ENCODE results near the gene MKLN1.

MKLN1 gene

DNA sequence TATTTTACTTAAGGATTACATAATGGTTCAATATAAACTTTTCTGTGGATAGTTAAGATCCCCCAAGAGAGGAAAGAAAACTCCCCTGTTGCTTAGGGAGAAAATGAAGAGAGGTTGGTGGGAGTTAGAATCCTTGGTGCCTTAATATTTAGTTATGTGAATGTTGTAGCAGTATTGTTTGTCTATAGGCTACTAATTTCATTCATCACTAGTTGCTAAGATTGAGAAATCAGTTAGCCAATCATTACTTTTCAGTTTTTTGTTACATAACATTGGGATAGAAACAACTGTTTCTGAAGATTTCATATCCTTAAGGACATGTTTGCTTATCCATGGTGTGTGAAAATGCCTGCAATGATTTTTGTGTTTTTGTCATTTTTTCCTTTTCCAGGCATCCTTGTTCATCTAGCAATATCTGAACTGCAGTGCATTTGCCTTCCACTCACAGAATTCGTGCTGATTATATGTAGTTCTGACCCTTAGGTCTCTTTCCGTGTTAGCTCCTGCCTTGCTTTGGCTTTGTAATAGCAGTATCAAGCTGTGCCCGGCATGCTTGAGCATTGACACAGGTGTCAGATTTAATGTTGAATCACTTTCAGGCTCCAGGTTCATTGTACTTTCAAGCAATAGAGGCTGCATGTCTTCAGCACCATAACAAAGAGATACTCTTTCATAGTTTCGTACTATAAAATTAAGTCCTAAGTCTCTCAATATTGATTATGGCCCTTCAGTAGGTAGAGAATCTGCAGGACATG lies 143.8 kb downstream of the MKLN1 start:
- no peak for DNase-seq

DNA sequence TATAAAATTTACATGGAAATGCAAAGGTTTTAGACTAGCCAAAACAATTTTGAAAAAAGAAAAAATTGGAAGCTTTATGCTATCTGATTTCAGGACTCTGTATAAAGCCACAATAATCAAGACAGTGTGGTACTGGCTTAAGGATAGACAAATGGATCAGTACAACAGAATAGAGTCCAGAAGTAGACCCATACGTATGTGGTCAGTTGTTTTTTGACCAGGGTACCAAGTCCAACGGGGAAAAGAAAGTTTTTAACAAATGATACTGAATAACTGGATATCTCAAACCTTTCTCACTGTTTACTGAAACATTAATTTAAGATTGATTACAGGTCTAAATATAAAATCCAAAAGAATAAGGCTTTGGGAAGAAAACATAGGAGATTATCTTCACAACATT lies 149.1 kb downstream of the MKLN1 start:
- DNase-seq: no peak

DNA sequence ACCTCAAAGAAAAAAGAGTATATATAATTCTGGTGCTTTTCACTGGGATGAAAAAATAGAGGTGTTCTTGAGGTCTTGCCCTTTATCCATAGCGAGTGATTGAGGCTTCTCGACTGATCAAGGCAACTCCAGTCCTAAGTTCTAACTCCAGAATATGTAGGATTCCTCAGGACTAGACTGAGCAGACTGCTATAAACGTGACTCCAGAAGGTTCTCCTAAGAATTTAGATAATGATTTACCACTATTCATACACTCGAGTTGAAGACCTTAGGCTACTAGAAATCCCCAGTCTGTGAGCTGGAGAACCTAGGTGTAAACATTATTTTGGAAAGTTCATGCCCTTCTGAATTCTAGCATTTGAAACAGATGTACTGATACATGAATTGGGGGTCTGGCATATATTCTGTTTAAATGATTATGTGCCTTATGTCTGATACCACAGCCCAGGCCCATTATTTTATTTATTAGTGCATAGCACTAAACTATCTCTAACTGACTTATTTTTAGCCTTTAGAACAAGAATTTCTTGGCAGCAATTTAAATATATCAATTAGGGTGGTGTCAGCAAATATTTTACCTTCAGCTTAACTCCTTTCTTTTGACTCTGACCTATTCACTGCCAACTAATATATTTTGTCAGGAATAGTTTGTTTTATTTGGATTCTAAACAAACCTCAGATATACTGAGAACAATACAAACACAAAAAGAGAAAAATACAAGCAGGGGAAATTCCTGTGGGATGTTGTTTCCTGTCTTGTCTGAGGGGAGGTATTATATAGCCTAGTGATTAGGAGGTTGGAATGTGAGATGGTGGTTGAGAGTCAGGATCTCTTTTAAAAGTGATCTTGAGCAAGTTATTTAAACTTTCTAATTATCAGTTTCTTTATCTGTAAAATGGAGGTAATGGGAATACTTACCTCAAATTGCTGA lies 153.0 kb downstream of the MKLN1 start:
- no peak for DNase-seq

DNA sequence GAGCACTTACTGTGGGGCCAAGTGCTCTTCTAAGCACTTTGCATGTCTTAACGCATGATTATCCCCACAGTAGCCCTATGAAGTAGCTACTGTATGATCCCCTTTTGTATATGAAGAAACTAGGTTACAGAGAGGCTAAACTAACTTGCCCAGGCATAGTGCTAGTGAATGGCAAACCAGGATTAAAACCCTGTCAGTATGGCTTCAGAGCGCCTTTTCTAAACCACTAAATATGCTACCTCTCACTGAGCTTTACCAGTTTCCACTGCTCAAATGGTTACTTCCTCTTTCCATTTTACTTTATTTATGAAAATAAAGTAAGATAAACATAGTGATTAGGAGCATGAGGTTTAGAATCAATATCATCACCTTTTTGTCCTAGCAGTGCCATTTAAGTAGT lies 155.1 kb downstream of the MKLN1 start:
- no peak for DNase-seq

DNA sequence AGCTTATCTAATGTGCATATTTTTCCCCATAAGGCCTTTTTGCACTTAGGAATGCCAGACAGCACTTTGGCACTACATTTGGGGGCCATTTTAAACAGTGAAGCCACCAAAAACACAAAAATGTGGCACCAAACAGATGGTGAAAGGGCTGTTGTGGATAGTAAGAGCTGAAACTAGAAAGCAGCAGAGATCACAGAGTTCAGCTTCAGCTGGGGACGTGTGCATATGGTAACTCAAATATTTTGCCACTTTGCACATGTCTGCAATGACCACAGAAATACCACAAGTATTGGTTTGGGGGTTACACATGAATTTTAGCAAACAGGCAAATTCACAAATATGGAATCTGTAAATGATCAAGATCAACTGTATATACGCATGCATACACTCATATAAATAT lies 155.9 kb downstream of the MKLN1 start:
- no peak for DNase-seq

DNA sequence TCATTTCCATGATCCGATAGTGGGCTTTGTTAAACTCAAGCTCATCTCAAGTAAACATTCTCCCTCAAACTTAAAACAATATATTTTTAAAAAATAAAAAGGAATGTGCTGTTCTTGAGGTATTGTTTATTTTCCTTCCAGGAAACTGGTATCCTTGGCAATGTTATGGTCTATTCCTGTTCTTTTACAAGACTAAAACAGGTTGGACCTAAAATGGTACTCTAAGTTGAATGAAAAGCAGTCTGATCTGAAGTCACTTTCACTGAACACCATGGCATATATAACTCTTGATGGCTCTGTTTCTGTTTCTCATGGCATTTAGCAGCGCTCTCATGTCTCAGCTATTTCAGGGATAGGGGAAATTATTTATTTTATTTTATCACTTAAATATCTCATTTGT lies 158.7 kb downstream of the MKLN1 start:
- no peak for DNase-seq

DNA sequence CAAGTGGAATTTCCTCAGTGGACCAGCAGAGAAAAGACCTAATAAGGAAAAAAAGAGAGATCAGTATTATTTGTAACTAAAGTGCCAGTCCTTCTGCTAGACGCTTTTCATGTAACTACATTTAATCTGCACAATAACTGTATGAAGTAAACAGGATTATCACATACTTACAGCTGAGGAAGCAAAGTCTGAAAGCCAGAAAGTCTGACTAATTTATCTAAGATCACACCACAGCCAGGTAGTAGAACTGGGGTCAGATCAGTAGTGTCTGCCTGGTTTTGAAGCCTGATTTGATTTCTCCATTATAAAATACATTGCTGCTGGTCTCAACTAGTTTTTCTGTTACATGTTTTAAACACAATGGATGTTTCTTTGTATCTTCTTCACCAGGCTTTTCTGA lies 159.5 kb downstream of the MKLN1 start:
- DNase-seq: no peak

DNA sequence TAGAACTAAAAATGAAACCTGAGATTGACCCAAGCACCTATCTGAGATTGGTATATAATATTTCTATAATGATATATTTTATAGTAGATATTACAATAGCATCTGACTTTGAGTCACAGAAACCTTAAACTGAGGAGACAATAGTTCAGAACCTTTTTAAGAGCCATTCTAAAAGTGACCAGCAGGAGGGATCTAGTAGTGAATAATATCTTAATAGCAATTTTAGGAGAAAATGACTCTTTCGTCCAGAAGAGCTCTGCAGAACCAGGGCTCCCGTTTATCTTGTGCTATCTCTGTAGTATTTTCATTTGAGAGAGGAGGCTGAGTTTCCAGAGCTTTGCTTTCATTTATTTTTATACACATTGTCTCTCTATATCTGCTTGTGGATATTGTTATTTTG lies 160.7 kb downstream of the MKLN1 start:
- no peak for DNase-seq

DNA sequence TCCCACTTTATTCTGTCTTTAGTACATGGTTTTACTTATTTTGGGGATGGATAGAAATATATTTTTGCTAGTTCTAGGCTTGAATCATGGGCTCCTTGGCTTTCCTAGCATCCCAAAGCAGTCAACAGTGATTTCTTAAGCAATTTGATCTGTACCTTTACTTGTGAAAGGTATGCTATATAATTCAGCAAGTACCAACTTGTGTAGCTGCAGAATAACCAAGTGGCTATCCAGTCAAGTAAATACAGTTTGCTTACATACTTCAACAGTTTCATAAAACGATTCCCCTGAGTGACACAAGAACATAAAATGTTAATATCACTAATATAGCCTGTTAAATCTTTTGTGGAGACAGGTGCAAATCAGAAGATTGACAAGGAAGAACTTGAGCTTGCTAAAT lies 161.5 kb downstream of the MKLN1 start:
- no peak for DNase-seq

DNA sequence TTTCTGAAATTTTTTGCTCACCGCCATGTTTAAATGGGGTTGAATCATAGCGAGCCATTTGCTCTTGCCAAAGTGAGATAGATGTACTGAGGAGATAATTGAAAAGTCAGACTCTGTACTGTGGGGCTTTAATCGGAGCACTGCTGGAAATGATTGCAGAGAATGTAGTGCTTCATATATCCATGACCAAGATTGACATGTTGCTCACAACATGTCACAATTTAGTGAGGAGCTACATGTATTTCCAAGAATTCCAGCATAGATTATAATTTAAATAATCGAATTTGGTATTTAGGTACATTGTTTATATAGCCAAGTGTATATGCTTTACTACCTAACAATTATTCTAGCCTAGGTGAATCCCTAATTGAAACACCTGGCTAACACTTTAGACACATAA lies 162.2 kb downstream of the MKLN1 start:
- DNase-seq: no peak

DNA sequence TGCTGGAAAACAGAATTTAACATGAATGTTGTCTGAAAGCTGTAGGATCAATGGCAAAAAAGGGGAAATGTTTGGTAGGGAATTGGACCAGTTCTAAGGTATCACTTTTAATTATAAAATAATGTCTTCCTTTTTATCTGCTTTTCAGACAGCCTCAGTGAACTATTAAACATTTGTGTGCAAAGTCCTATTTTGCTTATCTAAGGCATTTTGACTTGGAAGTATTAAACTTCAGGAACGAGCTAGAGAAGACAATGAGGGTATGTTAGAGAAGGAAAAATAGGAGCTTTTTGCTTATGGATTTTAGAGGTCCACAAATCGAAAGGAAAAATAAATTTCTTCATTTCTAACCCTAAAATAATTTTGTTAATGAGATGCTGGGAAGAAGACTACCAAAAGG lies 165.4 kb downstream of the MKLN1 start:
- no peak for DNase-seq

DNA sequence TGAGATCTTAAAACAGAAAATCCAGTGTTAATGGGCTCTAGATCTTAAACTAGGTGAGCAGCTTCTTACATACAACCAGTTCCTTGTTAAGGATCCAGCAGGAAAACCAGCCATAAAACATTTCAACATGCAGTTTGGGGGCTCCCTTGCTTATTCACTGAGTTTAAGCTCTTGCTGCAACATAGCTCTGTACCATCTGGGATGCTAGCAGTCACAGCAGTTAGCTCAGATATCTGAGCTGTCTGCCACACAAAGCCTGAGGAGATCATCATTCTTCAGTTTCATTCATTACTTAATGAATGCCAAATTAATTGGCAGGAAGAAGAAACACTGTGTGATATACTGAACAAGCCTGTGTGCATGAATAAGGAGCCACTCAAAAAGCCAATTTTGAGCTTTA lies 165.9 kb downstream of the MKLN1 start:
- no peak for DNase-seq

DNA sequence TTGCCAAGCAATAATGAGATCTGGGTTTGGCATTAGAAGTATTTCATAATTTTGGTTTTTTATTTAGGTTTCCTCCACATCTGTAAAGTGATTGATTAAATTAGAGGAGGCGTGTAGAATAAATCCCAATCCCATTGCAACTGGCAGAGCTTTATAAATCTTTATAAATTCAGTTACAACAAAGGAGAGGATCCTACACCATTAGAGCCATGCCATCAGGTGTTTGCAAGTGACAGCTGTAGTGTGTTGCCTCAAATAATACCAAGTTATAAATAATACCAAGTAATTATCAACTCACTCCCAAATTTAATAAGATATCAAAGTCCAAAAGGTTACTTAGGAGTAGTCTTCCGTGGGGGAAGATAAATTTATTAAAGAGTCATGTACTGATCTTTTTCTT lies 166.5 kb downstream of the MKLN1 start:
- no peak for DNase-seq

DNA sequence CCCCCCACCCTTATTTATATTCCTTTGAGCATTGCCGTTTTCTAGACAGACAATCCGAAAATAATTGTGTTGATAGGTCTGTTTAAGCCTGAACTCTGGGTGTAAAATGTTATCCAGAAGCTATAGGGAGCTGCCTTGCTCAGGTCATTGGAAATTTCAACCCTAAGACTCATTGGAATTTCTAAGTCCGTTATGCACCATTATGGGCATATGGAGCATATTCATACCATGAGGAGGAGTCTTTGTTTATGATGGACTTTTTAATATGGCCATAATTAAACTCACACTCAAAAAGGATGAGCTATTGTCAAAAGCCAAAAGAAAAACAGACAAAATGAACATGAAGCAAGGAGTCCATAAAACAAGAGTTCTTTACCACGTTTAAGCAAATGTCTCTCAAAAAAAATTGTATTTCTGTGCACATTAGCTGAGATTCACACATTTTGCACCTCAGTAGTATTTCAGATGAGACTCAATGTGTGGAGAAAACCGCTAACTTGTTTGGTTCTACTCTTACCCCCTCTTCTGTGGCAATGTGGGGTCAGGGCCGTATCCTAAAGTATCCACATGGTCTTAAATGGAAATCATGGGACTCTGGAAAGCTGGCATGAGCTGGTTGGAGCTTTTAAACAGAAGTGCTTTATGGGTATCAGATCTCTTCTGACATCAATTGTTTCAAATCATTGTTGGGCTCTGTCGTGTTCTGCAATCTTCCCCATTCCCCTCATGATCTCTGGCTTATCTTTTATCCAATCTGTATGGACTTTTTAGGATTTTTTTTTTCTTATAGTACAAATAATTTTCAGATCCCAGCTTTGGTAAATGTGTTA lies 168.2 kb downstream of the MKLN1 start:
- DNase-seq: no peak

DNA sequence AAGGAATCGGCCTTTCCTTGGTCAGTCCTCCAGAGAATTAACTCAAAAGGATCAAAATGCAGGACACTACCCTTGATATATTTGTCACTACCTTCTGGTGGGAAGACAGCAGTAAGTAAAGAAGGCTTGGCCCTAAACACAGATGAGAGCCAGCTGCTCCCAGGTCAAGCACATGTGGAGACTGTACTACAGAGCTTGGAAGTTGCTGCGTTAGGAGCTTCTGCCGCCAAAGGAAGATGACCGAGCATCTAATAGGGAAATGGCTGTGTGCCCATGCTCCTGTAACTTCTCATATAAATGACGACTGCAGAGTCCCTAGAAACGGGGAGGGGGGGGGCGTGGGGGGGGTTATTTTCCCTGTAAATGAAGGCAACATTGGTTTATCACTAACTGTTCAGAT lies 169.8 kb downstream of the MKLN1 start:
- DNase-seq: no peak

DNA sequence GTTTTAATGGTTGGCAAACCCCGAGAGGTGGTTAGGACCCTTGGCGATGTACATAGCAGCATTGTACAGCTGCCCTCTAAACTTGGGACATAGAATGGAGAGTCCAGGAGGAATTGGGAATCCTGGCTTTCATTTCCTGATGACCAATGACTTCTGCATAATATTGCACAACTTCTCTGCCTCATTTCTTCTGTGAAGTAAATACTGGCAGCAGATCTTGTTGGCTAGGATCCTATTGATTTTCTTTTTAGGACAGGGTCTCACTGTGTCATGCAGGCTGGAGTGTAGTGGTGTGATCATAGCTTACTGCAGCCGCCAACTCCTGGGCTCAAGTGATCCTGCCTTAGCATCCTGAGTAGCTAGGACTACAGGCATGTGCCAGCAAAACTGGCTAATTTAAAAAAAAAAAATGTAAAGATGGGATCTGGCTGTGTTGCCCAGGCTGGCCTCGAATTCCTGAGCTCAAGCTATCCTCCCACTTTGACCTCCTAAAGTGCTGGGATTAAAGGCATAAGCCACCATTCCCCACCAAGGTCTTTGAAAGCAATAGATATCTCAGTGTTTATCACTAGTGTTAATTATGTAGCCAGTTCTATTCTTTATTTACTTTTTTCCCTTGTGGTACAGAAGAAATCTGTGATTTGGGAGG lies 170.7 kb downstream of the MKLN1 start:
- no peak for DNase-seq

DNA sequence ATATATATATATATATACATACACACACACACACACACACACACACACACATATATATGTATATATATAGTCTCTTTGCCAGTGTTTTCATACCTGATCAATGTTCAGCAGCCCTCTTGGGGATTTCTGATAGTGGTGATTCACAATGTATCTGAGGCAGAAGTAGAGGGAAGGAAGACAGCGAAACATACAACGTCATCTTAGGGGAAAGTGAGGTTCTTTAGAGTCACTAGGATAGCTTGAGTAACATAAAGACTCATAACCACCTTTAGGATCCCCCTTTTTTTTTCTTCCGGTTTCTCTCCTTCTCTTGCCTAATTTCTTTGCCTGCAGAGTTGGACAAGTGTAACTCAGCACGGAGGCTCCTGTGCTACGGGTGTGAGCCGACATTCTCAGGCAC lies 172.1 kb downstream of the MKLN1 start:
- no peak for DNase-seq

DNA sequence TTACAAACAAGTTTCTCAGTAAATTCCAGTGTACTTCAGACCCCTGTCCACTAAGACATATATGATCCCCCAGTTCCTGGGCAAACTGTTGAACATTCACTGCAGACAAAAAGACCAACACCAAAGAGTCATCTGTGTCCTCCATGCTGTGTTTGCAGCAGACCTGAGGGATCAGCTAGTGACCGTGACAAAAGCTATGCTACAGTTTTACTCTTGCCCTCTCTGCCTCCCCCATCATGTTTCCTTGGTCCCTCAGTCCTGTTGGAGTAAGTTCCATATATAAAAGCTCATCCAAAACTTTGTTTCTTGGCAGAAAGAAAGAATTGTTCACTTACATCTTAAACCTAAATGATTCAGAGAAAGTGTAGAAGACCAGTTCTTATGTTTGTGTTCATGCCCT lies 172.7 kb downstream of the MKLN1 start:
- no peak for DNase-seq

DNA sequence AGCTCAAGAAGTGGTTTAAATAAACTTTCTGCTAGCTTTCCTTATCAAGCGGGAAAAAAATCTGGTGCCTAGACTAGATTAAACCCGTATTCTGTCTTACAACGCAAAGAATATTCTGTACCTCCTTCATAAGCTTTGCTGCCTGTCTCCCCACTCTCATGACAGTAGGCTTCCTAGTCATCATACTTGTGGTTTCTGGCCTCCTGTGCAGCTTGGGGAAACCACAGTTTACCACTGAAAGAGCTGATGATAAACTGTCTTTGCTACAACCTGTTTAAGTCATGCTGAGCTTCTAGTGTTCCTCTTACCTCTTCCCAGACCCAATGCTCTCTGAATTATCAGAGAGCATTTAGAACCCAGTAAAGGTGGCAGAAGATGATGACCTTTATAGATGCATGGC lies 173.7 kb downstream of the MKLN1 start:
- DNase-seq: no peak

DNA sequence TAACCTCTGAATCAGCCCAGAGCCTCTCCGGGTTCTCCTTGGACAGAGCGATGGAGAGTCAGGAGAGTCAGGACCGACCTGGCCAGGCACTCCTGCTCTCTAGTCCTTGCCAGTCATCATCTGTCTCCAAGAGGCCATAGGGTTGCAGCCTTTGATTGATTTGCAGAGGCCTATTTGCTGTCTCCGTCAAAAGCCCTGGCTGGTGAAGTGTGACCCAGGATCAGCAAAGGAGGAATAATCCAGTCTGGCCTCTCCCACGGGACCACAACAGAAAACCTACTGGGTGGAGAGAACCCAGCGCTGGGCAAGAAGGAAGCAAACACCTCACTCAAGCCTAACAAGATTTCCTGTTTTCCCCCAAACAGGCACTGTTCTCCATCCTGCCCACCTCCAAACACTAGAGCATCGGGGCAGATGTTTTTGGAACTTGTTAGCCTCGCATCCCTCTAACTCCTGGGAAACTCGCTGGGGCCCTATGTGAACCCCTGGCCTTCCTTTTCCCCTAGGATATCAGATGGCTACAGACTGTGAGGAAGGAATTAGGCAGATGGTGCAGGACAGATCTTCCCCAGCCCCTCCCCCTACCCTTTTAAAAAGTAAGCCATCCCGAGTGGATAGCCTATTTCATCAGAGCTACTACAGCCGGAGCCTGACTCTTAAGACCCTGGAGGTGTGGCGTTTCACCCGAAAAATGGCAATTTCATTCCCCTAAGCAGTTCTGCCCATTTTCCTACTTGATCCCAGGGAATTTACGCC lies 174.4 kb downstream of the MKLN1 start:
- DNase-seq: no peak

DNA sequence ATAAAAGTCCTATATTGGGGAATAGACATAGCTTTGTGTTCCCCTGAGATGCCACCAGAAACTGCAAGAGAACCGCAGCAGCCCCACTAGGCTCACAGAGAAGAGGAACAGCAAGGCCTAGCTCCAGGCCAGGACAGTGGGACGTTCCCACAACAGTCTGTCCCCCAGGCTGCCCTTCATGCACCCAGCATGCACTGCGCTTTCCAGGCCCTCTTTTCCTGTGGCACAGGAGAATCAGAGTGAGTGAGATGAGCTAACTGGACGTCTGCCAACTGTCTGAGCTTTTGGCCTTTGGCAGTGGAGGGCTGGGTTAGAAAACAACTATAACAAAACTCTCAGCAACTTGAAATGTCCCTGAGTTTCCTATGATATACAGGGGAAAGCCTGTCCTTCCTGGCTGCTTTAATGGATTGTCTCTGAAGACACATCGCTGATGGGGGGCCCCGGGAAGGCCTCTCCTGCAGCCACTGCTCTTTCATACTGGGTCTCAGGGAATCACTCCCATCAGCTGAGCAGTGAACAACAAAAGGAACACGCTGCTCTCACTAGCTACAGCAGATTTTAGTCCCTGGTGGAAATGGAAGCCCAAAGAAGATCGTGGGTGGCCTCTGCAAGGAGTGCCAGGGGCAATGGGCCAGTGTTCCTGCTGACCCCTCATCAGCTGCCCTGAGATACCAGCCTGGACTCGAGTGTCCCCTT lies 175.3 kb downstream of the MKLN1 start:
- no peak for DNase-seq

DNA sequence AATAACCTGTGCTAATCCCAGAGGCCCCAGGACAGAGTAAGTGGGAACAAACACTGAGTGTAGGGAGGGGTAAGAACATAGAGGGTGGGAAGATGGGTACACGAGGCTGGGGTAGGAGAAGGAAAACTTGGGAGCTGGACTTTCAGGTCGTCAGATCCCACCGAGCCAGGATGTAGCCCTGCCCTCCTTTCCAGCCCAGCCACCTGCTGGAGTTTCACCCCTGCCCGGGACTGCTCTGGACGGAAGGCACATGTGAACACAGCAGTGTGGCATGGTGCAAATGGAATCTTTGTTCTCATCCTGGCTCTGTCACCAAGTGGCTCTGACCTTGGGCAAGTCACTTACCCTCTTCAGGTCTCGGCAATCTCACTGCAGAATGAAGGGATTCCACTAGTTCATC lies 176.0 kb downstream of the MKLN1 start:
- no peak for DNase-seq

Data from AML-193 (cell line).